ENCODE measurements around the gene ETF1. TPM values are rescaled to one million over a fixed set of nuclear protein-coding genes. Genes with fewer than 3 reads are reported as not detected.

ETF1 gene
- total and polyA plus RNA-seq, 9 of the 15 experiments (the other 6 are each of a cell fraction or from before 2014, with no cell fraction given) = 53.7 to 209 (median 164) TPM

GRCh38 chr5:138465261-138466124 is 77.5 kb downstream of the ETF1 start, which contains the start of gene EGR1:
TSS of gene EGR1 (plus strand) at chr5:138465479. CDS start at chr5:138465762, 283 bp downstream.
- ChIA-PET POLR2A (interaction anchor here (0.6 to 4.0 kb wide), 36 partner anchors 9 to 829 kb away, joined by 3 to 46 read pairs (median 5); partner anchors contain the start of genes CDC25C, ETF1, FAM53C and HSPA9), CTCF (ENCODE audit: low intra/inter-chr PET ratio) (interaction anchor here (0.7 to 3.2 kb wide), 3 partner anchors 32 to 110 kb away, joined by 3 to 57 read pairs (median 3); no protein-coding TSS in a partner anchor)
- Histone ChIP-seq H3K4me1 (replicated peaks in 1 of 2; ENCODE audit: control insufficient read depth in 2 of 2, insufficient read depth in 2 of 2, low read length in 2 of 2) (peaks cover 16 to 49% of the 10 kb centered on the region in 2 experiments), H3K9ac (ENCODE audit: insufficient read depth in 1 of 2, low read depth in 2 of 2, low read length in 2 of 2) (peak within 1 kb of the TSS; percentile 95 to 97), H3K36me3 (ENCODE audit: control insufficient read depth, insufficient read depth, low read length) (peaks cover 30% of the 10 kb centered on the region), H3K27me3 (ENCODE audit: control insufficient read depth in 2 of 2, insufficient read depth in 2 of 2, low read length in 2 of 2) (no peaks in the 10 kb centered on the region), H3K4me3 (peak within 1 kb of the TSS; percentile 90), H3K27ac (ENCODE audit: extremely low read depth, low read depth, low read length) (peak within 1 kb of the TSS; percentile 91), H4K20me1 (replicated peaks; ENCODE audit: control insufficient read depth, insufficient read depth, low read length) (peaks cover 29% of the 10 kb centered on the region), H2AFZ (ENCODE audit: low read depth, low read length) (peak within 1 kb of the TSS; percentile 92), H3K79me2 (ENCODE audit: control insufficient read depth, insufficient read depth, low read length) (peaks cover 33% of the 10 kb centered on the region), H3K9me3 (replicated peaks; ENCODE audit: control insufficient read depth, insufficient read depth, low read depth, low read length) (no peaks in the 10 kb centered on the region), H3K4me2 (ENCODE audit: insufficient read depth, low read length) (peak within 1 kb of the TSS; percentile 86), H3K9me1 (ENCODE audit: control insufficient read depth, insufficient read depth, low read length) (peaks cover 22% of the 10 kb centered on the region)
- BruUV-seq (replicated peaks) = no TSS peak
- in situ Hi-C loops (cut with MboI) (no loop called here), intact Hi-C loops (cut with micrococcal nuclease) (loop anchor here (2.0 kb wide), 2 partner anchors 27 to 797 kb away; no protein-coding TSS in a partner anchor)
- ATAC-seq = peak; percentile 59
- DNase-seq (ENCODE audit: extremely low read depth in 1 of 4, low spot score in 3 of 4) = peak; percentile 78 to 94 (median 82)
- 5% methylated on average over 42 of the region's 85 CpGs for WGBS (ENCODE audit: insufficient coverage, low coverage, missing lambda C conversion rate)
- peak; percentile 46 for FAIRE-seq
- TF ChIP-seq RBM22 (IDR thresholded peaks at IDR 0.05; ENCODE audit: low read depth, low read length, poor library complexity, severe bottlenecking) = peak; percentile 99
- TF ChIP-seq PTBP1 (IDR thresholded peaks at IDR 0.05; ENCODE audit: low read depth, low read length) = peak; percentile 97
- peak; percentile 72; the same call in 1 of the 2 replicates for TF ChIP-seq ZNF395 (CRISPR knock-in tag; IDR thresholded peaks at IDR 0.05)
- no peak for TF ChIP-seq PRDM10 (IDR thresholded peaks at IDR 0.05; ENCODE audit: partially characterized antibody)
- peak; percentile 7; the same call in 1 of the 2 replicates for TF ChIP-seq IRF2 (CRISPR knock-in tag; IDR thresholded peaks at IDR 0.05)
- 0 out of 2 replicates have a peak, but pooled peaks have one; percentile 31 for TF ChIP-seq ZHX1 (conservative IDR thresholded peaks at IDR 0.05; ENCODE audit: low read length)
- TF ChIP-seq ZKSCAN8 (CRISPR knock-in tag; IDR thresholded peaks at IDR 0.05) = no peak
- TF ChIP-seq ZBED1 (IDR thresholded peaks at IDR 0.05) = peak; percentile 93
- TF ChIP-seq ZNF717 (CRISPR knock-in tag; IDR thresholded peaks at IDR 0.05) = 0 out of 2 replicates have a peak, but pooled peaks have one; percentile 43
- TF ChIP-seq ZNF165 (CRISPR knock-in tag; IDR thresholded peaks at IDR 0.05; ENCODE audit: borderline replicate concordance) = no peak
- TF ChIP-seq L3MBTL2 (IDR thresholded peaks at IDR 0.05) = no peak
